ENCODE results near the gene PSORS1C1.
A peak's percentile ranks its signal among the peaks of the same experiment; 100 is the strongest.

PSORS1C1 gene

GRCh38 chr6:31107052-31107451 lies 7.5 kb upstream of the PSORS1C1 start:
- no peak for DNase-seq (ENCODE audit: low read depth in 1 of 2, low spot score in 1 of 2)
- no peak for TF ChIP-seq JUND (IDR thresholded peaks at IDR 0.05; ENCODE audit: low read depth)
- in situ Hi-C loops (cut with HindIII; ENCODE audit: low pct_unique_long_range_greater_than_20kb, low sequenced_read_pairs), result no loop called here

GRCh38 chr6:31110825-31111582 lies 3.6 kb upstream of the PSORS1C1 start:
- no peak for TF ChIP-seq JUND (IDR thresholded peaks at IDR 0.05; ENCODE audit: low read depth)
- no peak for DNase-seq (ENCODE audit: low read depth in 1 of 2, low spot score in 1 of 2)
- in situ Hi-C loops (cut with HindIII; ENCODE audit: low pct_unique_long_range_greater_than_20kb, low sequenced_read_pairs), result no loop called here

- in situ Hi-C loops (cut with HindIII; ENCODE audit: low pct_unique_long_range_greater_than_20kb, low sequenced_read_pairs), result no loop called here
- TF ChIP-seq JUND (IDR thresholded peaks at IDR 0.05; ENCODE audit: low read depth), result no peak
- no peak for DNase-seq (ENCODE audit: low read depth in 1 of 2, low spot score in 1 of 2)
These were observed 2.9 kb upstream of the PSORS1C1 start for GRCh38 chr6:31111712-31112111.

GRCh38 chr6:31112478-31112877 lies 2.1 kb upstream of the PSORS1C1 start, which contains the start of gene C6orf15:
Gene C6orf15 (minus strand): TSS chr6:31112575. CDS start chr6:31112555, 20 bp downstream.
- in situ Hi-C loops (cut with HindIII; ENCODE audit: low pct_unique_long_range_greater_than_20kb, low sequenced_read_pairs), result no loop called here
- DNase-seq (ENCODE audit: low read depth in 1 of 2, low spot score in 1 of 2), result no peak
- no peak for TF ChIP-seq JUND (IDR thresholded peaks at IDR 0.05; ENCODE audit: low read depth)

GRCh38 chr6:31113861-31114540 lies 599 bp upstream of the PSORS1C1 start:
- in situ Hi-C loops (cut with HindIII; ENCODE audit: low pct_unique_long_range_greater_than_20kb, low sequenced_read_pairs), result no loop called here
- DNase-seq (ENCODE audit: low read depth in 1 of 2, low spot score in 1 of 2), result no peak
- TF ChIP-seq JUND (IDR thresholded peaks at IDR 0.05; ENCODE audit: low read depth), result no peak

- DNase-seq (ENCODE audit: low read depth in 1 of 2, low spot score in 1 of 2), result peak in 1 of 2 experiments; percentile 85
- no peak for TF ChIP-seq JUND (IDR thresholded peaks at IDR 0.05; ENCODE audit: low read depth)
- in situ Hi-C loops (cut with HindIII; ENCODE audit: low pct_unique_long_range_greater_than_20kb, low sequenced_read_pairs), result no loop called here
These were observed 610 bp downstream of the PSORS1C1 start for GRCh38 chr6:31114970-31115849.

- no peak for DNase-seq (ENCODE audit: low read depth in 1 of 2, low spot score in 1 of 2)
- in situ Hi-C loops (cut with HindIII; ENCODE audit: low pct_unique_long_range_greater_than_20kb, low sequenced_read_pairs), result no loop called here
- no peak for TF ChIP-seq JUND (IDR thresholded peaks at IDR 0.05; ENCODE audit: low read depth)
These were observed 1.5 kb downstream of the PSORS1C1 start for GRCh38 chr6:31115941-31116560.

- in situ Hi-C loops (cut with HindIII; ENCODE audit: low pct_unique_long_range_greater_than_20kb, low sequenced_read_pairs), result no loop called here
- no peak for TF ChIP-seq JUND (IDR thresholded peaks at IDR 0.05; ENCODE audit: low read depth)
- no peak for DNase-seq (ENCODE audit: low read depth in 1 of 2, low spot score in 1 of 2)
These were observed 2.2 kb downstream of the PSORS1C1 start for GRCh38 chr6:31116661-31117385.

GRCh38 chr6:31118178-31118577 lies 3.6 kb downstream of the PSORS1C1 start:
- no peak for TF ChIP-seq JUND (IDR thresholded peaks at IDR 0.05; ENCODE audit: low read depth)
- in situ Hi-C loops (cut with HindIII; ENCODE audit: low pct_unique_long_range_greater_than_20kb, low sequenced_read_pairs), result no loop called here
- DNase-seq (ENCODE audit: low read depth in 1 of 2, low spot score in 1 of 2), result no peak

GRCh38 chr6:31120151-31120915 lies 5.7 kb downstream of the PSORS1C1 start, which contains the start of gene CDSN:
Gene CDSN (minus strand): TSS chr6:31120446. CDS start chr6:31120419, 27 bp downstream.
- in situ Hi-C loops (cut with HindIII; ENCODE audit: low pct_unique_long_range_greater_than_20kb, low sequenced_read_pairs), result no loop called here
- DNase-seq (ENCODE audit: low read depth in 1 of 2, low spot score in 1 of 2), result no peak
- no peak for TF ChIP-seq JUND (IDR thresholded peaks at IDR 0.05; ENCODE audit: low read depth)

All from T47D (cell line).